WERI-Rb-1 (cell line): Measurements from ENCODE around the gene ZDHHC21.

Experiments
- DNase-seq: peaks from one replicate; pipeline ENCODE4 v3.0.0-alpha.2; 2020
- H3K27ac ChIP-seq: fragments of 250-450 bp; sonication (Bioruptor Pico); 2 replicates; pipeline ENCODE4 v1.5.1; 2020; ENCODE audit warnings: mild to moderate bottlenecking, moderate library complexity
- H3K27me3 ChIP-seq: fragments of 250-450 bp; sonication (Bioruptor Pico); 2 replicates; pipeline ENCODE4 v1.5.1; 2021; ENCODE audit warnings: mild to moderate bottlenecking, low read depth, moderate library complexity; ENCODE audit not compliant: insufficient read depth, severe bottlenecking
- H3K36me3 ChIP-seq: fragments of 250-450 bp; sonication (Bioruptor Pico); 2 replicates; pipeline ENCODE4 v1.5.1; 2020; ENCODE audit warnings: mild to moderate bottlenecking, moderate library complexity
- H3K4me3 ChIP-seq: 2 replicates; pipeline ENCODE4 v1.5.1; 2011; ENCODE audit warnings: low read depth, mild to moderate bottlenecking, control low read depth, low read length
- H3K9me3 ChIP-seq: fragments of 250-450 bp; sonication (Bioruptor Pico); 2 replicates; pipeline ENCODE4 v1.5.1; 2021; ENCODE audit warnings: mild to moderate bottlenecking, moderate library complexity; ENCODE audit not compliant: severe bottlenecking
- TF ChIP-seq, protein P1 (sequence below): IDR thresholded peaks from 2 replicates; pipeline ENCODE4 v1.5.1; 2011; ENCODE audit warnings: low read depth, mild to moderate bottlenecking, control low read depth, inconsistent platforms, low read length

The ZDHHC21 gene

DNA sequence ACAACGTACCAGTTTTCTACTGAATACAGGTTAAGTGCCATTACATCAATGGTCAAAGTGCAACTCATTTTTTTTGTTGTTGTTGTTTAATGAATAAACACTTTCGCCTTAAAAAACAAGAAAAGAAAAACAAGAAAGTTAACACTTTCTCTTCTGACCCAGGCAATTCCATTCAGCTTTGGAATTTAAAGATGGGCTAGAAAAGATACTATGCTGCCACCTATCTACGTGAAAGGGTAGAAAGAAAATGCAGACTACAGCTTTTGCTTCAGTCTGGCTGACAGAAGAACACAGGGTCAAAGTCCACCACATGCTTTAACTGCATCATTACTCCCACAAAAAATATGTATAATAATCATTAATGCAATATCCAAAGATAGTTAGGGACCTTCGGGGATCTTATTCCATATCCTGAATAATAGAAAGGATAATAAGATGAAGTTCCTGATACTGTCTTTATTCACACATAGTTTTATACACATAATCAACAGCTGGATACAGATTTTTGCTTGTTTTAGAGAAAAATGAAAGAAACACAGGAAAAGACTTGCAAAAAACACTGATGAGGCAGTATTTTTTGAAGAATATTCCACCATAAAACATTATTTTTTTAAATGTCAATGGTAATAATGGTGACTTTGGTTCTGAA lies 40.4 kb downstream of the ZDHHC21 start:
- DNase-seq, result no peak
- peaks cover 3% of the 10 kb centered on the region; the same call in 1 of the 2 replicates for H3K36me3 ChIP-seq
- no peaks in the 10 kb centered on the region for H3K27me3 ChIP-seq
- H3K4me3 ChIP-seq, result no peak overlapping the region
- peaks cover 2% of the 10 kb centered on the region for H3K9me3 ChIP-seq
- no peak overlapping the region for H3K27ac ChIP-seq
- TF ChIP-seq, protein P1, sequence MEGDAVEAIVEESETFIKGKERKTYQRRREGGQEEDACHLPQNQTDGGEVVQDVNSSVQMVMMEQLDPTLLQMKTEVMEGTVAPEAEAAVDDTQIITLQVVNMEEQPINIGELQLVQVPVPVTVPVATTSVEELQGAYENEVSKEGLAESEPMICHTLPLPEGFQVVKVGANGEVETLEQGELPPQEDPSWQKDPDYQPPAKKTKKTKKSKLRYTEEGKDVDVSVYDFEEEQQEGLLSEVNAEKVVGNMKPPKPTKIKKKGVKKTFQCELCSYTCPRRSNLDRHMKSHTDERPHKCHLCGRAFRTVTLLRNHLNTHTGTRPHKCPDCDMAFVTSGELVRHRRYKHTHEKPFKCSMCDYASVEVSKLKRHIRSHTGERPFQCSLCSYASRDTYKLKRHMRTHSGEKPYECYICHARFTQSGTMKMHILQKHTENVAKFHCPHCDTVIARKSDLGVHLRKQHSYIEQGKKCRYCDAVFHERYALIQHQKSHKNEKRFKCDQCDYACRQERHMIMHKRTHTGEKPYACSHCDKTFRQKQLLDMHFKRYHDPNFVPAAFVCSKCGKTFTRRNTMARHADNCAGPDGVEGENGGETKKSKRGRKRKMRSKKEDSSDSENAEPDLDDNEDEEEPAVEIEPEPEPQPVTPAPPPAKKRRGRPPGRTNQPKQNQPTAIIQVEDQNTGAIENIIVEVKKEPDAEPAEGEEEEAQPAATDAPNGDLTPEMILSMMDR, result peak; percentile 47

DNA sequence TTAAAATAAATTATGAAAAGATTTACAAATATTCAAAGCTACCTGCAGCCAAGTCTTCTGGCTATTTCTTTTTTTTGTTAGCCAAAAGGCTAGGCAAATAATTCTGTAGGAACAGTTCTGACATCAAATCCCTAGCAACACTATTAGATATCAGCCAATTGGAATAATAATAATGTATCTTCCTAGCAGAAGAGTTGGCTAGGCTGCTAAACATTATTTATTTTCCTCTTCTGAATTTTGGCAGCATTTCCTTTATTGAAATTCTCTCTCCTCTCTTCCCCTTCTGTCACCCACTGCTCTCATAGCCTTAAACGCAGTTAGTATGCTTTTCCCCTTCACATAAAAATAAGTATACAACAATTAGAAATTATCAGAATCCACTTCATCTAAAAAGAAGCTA lies 42.6 kb downstream of the ZDHHC21 start:
- TF ChIP-seq, protein P1, result no peak
- H3K9me3 ChIP-seq, result peaks cover 2% of the 10 kb centered on the region

DNA sequence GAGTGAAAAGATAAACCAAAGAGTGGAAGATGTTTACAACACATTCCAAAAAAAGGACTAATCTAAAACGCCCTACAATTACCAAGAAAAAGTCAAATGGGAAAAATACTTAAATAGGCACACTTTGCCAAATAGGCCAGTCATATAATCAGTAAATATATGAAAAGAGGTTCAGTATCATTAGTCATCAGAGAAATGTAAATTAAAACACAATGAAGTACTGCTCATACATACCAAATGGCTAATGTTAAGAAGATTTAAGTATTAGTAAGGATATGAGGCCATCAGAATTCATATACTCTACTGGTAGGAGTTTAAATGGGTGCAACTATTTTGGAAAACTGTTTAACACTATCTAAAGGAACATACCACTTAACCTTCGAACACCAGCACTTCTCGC lies 47.6 kb downstream of the ZDHHC21 start:
- TF ChIP-seq, protein P1, result no peak
- DNase-seq, result no peak
- H3K27ac ChIP-seq, result no peak overlapping the region
- H3K9me3 ChIP-seq, result no peaks in the 10 kb centered on the region
- H3K36me3 ChIP-seq, result no peaks in the 10 kb centered on the region
- no peak overlapping the region for H3K4me3 ChIP-seq
- H3K27me3 ChIP-seq, result no peaks in the 10 kb centered on the region

More for the DNA sequence above, 42.6 kb downstream of the ZDHHC21 start:
- Histone ChIP-seq H3K27me3 (no peaks in the 10 kb centered on the region), H3K27ac (no peak overlapping the region), H3K4me3 (no peak overlapping the region), H3K36me3 (no peaks in the 10 kb centered on the region)
- no peak for DNase-seq

DNA sequence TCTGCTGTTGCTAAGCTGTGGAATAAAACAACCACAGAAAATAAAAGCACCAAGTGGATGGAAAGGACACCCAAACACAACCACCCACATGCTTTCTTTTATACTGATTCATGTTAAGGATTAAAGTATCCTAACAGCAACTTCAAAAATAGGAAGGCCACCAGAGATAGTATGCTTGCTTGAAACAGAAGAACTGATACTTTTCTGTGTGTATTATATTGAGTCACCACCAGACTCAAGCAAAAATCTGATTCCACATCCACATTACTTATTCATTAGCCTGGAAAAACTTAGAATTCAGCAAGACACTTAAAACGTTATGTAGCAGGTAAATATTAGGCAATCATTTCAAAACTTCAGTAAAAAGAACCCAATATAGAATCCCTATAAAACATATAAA lies 52.3 kb downstream of the ZDHHC21 start:
- H3K9me3 ChIP-seq, result no peaks in the 10 kb centered on the region
- no peak overlapping the region for H3K4me3 ChIP-seq
- H3K27ac ChIP-seq, result no peak overlapping the region
- no peaks in the 10 kb centered on the region for H3K36me3 ChIP-seq
- no peaks in the 10 kb centered on the region for H3K27me3 ChIP-seq
- TF ChIP-seq, protein P1, result no peak
- DNase-seq, result no peak

DNA sequence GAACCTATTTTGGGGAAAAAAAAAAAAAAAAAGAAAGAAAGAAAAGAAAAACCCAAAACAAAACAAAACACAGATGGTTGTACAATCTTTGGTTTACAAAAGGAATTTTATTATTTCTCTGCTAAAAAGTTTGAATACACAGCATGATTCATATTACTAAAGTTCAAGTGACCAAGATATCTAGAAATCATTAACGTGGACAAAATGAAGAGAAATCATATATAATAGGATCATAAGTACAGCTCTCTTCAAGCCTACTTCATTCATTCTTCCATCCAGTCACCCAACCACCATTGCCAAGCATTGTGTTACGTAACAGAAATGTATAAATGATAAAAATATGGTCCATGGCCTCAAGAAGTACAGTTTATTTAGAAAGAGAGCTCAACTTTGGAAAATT lies 52.9 kb downstream of the ZDHHC21 start:
- DNase-seq, result no peak
- Histone ChIP-seq H3K4me3 (no peak overlapping the region), H3K36me3 (no peaks in the 10 kb centered on the region)

More for the DNA sequence above, 52.9 kb downstream of the ZDHHC21 start:
- TF ChIP-seq, protein P1, result no peak
- H3K27me3 ChIP-seq, result no peaks in the 10 kb centered on the region
- no peaks in the 10 kb centered on the region for H3K9me3 ChIP-seq
- H3K27ac ChIP-seq, result no peak overlapping the region
